Pulmonary artery endothelial cell (primary cell): ENCODE data around the gene OSBPL1A. TPM values are rescaled to one million over a fixed set of nuclear protein-coding genes. Genes with fewer than 3 reads are reported as not detected.

Experiments used
- DNase-seq: peaks from one replicate; pipeline ENCODE4 v3.0.0-alpha.2; 2011; ENCODE audit warnings: low read depth, low spot score
- total RNA-seq: library from RNA; depleted of rRNA; stranded (reverse); fragments of >200 nt; gene quantifications from 2 replicates; pipeline ENCODE4 v1.2.3, GENCODE V29; 2014

Gene OSBPL1A
- total RNA-seq = 8.6 and 14.0 TPM in 2 replicates

DNA sequence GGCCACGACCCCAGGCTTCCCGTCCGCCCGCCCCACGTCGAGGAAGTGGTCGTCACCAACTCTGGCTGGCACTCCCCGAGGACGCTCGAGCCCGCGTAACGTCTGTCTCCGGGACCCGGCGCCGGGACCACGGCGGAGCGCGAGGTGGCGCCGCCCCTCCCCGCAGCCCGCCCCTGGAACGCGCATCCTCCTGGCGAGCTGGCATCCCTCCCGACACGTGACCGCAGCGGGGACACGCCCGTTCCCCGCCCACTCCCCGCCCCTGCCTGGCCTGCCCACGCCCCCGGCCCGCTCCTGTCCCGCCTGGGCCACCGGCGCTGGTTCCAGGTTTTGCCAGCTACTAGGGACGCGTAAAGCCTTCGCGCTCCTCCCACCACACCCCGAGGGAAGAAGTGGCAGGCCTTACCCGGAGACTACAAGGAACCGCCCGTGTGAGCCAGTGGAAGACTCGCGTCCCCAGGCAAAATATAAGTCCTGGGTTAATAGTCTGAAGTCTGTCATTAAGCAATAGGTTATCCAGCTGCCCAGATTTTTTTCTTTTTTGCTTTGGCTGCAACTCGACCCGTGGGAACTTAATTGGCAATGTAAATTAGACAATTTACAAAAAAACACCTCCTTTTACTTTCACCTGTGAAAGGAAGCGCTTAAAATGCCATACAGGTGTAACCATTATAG is at the start of gene OSBPL1A:
Gene OSBPL1A, minus strand, starts transcription at position 131 of the 675 bp plus-strand sequence. CDS start 20,291 bp downstream, outside the sequence.
- DNase-seq = peak; percentile 74

DNA sequence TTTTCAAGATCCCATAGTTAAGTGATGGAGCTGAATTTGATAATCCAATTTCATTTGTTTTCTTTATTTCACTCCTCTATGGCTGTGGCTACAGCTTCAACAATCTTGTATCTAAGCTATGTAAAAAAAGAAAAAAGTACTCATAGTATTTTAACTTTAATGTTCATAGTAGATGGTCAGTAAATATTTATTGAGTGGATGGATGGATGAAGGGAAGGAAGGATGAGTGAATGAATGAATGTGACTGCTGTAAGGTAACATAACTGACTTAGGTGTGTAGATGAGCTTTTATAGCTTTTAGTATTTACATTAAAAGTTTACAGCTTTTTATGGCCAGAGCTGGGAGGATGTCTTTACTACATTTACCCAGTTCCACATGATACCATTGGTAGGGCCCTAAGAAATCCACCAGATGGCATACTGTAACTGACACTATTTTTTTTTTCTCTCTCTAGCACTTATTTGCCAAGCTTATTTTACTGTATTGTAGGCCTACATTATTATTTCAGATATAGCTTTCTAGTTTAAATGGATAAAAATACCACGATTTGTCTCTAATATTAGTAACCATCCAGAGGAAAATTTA is 49.4 kb upstream of the OSBPL1A start:
- no peak for DNase-seq

GRCh38 chr18:24446453-24446852 is 48.8 kb upstream of the OSBPL1A start:
- DNase-seq = no peak

GRCh38 chr18:24443870-24444269 is 46.2 kb upstream of the OSBPL1A start:
- no peak for DNase-seq

GRCh38 chr18:24436939-24437338 is 39.3 kb upstream of the OSBPL1A start:
- DNase-seq = no peak

DNA sequence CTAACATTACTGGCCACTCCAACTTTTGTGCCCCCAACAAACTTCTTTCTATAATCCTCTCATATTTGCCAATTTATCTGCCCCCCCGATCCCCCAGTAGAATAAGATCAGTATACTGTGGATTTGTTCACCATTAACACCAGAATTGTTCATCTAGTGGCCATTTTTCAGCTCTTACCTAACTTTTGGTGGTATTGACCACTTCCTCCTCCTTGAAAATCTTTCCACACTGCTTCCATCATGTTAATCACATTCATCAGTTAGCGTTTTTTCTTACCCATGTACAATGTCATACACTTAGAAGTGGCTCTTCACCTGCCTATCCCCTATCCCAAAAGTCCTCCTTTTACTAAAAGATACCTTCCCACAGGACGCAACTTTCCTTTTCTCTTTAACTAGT is 35.0 kb upstream of the OSBPL1A start:
- no peak for DNase-seq

GRCh38 chr18:24429188-24429587 is 31.6 kb upstream of the OSBPL1A start:
- no peak for DNase-seq

DNA sequence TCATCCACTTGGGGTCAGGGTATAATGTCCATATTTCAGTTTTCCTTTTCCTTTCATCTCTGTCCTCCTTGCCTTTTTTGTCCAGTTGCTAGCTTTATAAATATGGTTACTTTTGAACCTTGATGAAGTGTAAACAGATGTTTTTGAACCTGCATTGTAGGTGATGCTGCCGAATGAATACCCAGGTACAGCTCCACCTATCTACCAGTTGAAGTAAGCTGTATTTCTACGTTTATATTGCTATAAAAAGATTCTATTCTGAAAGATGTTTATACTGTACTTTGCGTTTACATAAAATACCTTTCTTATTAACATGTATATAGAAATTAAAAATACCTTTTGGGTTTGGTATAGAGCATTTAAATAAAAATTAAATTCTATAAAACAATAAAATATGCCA is 31.1 kb upstream of the OSBPL1A start:
- DNase-seq = no peak

- DNase-seq = no peak
Observed at GRCh38 chr18:24427484-24427883, 29.9 kb upstream of the OSBPL1A start.

- DNase-seq = peak; percentile 43
Observed at GRCh38 chr18:24426398-24427294, 29.0 kb upstream of the OSBPL1A start, which contains the start of gene IMPACT. IMPACT (plus strand) TSS chr18:24426670; CDS start chr18:24426757, 87 bp downstream.

DNA sequence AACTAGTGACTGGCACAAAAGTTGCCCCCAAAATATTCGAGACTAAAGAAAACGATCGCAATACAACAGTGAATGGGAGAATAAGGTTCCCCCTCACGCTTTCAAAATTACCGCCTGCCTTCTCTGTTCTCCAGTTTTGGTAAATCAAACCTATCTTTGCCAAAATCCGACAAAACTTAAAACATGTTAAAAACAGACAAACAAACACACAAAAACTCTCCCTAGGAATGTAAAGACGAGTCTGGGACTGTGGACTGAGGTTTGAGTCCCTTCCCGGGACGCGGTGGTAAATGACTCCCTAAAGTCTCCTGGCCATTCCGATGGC is 28.4 kb upstream of the OSBPL1A start:
- DNase-seq = no peak

- DNase-seq = no peak
Observed at GRCh38 chr18:24421831-24422230, 24.2 kb upstream of the OSBPL1A start.

- no peak for DNase-seq
Observed at GRCh38 chr18:24420551-24420950, 22.9 kb upstream of the OSBPL1A start.

DNA sequence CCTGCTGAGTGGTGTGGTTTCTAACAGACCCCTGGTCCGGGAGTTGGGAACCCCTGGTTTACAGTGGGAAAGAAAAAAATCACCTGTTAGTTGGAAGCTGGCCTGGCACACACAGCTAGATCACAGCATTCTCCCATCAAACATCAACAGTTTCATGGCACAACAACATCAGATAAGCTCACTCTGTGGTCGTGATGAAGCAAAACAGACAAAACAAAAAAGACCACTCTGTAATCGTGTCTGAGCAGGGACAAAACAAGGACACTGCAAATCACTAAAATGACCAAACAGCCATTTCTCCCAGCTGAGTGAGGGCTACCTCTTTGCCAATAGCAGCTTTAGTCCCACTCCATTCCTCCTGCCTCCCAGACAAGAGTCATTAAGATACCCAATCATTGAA is 19.9 kb upstream of the OSBPL1A start:
- DNase-seq = no peak

GRCh38 chr18:24414349-24415003 is 16.9 kb upstream of the OSBPL1A start:
- DNase-seq = no peak

- no peak for DNase-seq
Observed at GRCh38 chr18:24413148-24413547, 15.5 kb upstream of the OSBPL1A start.

DNA sequence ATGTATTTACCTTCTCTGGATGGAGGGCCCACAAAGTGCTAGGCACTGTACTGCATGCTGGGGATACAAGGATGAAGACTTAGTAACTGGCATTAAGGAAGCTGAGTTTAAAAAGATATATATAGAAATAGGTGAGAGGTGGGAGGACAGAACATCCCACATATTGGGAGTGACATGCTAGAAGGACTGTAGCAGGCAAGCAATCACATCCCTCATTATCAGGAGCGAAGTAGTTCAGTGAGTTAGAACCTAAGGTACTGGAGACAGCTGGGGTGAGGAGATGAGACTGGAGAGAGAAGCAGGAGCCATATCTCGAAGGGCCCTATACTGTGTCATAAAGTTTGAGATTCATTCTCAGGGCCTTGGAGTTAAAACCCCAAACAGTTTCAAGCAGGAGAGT is 10.9 kb upstream of the OSBPL1A start:
- DNase-seq = no peak

DNA sequence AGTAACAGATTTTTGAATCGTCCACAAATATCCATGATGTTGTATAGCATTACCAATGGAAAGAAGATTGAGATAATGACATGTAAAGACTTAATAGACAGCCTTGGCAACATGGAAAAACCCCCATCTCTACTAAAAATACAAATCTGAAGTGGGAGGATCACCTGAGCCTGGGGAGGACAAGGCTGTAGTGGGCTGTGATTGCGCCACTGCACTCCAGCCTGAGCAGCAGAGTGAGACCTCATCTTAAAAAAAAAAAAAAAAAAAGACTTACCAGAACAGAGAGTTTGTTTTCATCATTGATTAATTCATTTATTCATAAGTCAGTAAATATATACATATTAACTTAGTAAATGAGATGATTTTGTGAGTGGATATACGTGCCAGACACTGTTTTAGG is 7.0 kb upstream of the OSBPL1A start:
- DNase-seq = no peak

GRCh38 chr18:24403076-24403475 is 5.5 kb upstream of the OSBPL1A start:
- DNase-seq = no peak

DNA sequence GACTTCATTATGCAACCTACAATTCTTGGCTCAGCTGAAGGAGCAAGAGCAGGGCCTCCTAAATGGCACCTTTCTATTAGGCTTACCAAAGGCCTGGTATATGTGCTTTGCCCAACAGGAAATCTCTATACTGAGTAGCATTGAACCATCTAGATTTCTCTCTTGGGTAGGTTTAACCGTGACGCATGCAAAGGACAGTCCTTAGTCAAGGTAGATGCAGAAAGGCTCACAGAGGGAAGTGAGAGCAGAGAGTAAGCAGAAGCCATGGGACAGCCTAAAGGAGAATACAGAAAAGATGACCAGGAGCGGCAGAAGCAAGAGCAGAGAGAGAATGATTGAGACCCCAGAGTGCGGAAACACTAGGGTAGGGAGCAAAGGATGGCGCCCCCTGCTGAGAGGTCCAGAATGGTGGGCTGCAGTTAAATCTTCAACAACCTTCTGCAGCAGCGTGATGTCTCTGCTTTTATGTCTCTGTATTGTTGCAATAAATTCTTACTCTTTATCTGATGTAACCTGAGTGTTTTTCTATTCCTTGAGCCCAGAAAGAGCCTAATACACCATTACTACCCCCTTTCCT is 4.7 kb upstream of the OSBPL1A start:
- DNase-seq = no peak

DNA sequence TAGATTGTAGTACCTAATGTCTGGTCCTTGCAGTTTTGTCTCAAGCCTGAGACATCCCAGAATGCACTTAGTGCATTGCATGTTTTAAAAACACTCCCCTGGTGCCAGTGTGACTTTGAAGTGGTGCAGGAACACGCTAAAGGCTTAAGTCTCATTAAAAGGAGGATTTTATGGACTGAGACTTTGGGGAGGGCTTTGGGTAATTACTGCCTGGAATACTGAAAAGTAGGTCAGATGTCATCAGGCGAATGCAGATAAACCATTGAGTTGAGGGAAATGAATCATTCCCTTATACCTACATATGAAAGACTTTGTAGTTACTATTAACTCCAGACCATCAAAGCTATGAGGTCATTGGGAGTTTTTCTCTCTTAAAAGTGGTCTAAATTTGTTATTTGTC is 3.0 kb upstream of the OSBPL1A start:
- DNase-seq = no peak

DNA sequence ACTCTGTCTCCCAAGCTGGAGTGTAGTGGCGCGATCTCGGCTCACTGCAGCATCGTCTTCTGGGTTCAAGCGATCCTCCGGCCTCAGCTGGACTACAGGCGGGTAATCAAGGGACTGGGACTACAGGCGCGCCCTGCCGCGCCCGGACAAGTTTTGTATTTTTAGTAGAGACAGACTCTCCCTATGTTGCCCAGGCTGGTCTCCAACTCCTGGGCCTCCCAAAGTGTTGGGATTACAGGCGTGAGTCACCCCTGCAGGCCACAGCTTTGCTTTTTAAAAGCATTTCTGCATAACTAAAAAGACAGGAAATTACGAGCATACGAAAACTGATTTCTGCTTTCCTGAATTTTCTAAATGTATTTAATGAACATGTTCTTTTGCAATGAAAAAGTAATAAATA is 916 bp upstream of the OSBPL1A start:
- DNase-seq = no peak
